HG02885 (cell line): ENCODE results near the gene DHX57.
A peak's percentile ranks its signal among the peaks of the same experiment; 100 is the strongest.

Source experiments
- ATAC-seq: cut with Tn5 transposase; IDR thresholded peaks from one replicate; pipeline ENCODE4 v1.9.1; 2021; ENCODE audit warnings: mild to moderate bottlenecking; ENCODE audit not compliant: unreplicated experiment, poor library complexity

DHX57 gene

DNA sequence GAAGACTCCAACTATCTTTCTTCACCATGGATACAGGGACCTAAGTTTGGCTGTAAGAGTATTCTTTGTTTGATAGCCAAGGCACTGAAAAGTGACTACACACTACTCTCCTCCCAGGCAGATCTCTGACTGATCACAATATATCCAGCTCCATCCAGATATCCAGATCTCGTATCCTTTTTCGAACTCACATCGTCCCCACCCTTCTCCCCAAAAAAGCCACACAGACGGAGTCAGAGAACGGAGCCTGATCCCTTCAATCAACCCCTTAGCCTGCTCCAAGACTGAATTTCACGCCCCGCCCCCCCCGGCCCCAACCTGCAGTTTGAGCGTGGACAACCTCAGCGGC is 533 bp downstream of the DHX57 start:
- no peak for ATAC-seq

- no peak for ATAC-seq
Measured at GRCh38 chr2:38873763-38874162, 2.0 kb downstream of the DHX57 start.

- ATAC-seq: no peak
Measured at GRCh38 chr2:38871432-38871831, 4.3 kb downstream of the DHX57 start.

- no peak for ATAC-seq
Measured at GRCh38 chr2:38866773-38867443, 8.8 kb downstream of the DHX57 start.

DNA sequence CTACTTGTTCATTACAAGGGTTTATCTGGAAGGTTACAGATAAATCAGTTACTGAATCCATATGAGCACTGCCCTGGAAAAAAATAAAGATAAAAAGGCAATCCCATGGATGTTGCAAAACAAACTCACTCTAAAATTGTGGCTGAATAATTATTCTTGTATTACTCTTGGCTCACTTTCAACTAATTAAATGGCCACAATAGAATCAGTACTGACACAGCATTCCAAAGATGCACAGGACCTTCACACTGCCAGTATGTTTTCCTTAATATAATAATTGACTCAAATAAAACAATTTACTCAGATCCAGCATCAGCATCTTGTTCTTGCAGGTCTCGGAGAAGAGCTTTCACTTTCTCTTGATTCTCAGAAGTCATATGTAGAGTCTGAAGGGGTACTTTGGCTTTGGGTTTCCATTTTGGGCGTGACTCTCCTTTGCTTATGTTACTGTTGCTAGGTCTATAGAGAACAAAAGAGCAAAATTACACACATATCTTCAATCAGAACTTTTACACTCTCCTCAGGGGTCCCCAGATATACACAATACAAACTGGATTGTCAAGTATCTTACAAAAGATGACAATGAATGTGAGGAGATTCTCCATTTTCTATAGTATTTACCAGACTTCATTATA is 12.6 kb downstream of the DHX57 start:
- no peak for ATAC-seq

- no peak for ATAC-seq
Measured at GRCh38 chr2:38862476-38862875, 13.3 kb downstream of the DHX57 start.

GRCh38 chr2:38856165-38856564 is 19.6 kb downstream of the DHX57 start:
- no peak for ATAC-seq

GRCh38 chr2:38850045-38850444 is 25.7 kb downstream of the DHX57 start:
- peak; percentile 95 for ATAC-seq

GRCh38 chr2:38836791-38837190 is 38.9 kb downstream of the DHX57 start:
- ATAC-seq: peak; percentile 29

GRCh38 chr2:38835990-38836389 is 39.7 kb downstream of the DHX57 start:
- ATAC-seq: peak; percentile 95

- no peak for ATAC-seq
Measured at GRCh38 chr2:38835015-38835601, 40.6 kb downstream of the DHX57 start.

DNA sequence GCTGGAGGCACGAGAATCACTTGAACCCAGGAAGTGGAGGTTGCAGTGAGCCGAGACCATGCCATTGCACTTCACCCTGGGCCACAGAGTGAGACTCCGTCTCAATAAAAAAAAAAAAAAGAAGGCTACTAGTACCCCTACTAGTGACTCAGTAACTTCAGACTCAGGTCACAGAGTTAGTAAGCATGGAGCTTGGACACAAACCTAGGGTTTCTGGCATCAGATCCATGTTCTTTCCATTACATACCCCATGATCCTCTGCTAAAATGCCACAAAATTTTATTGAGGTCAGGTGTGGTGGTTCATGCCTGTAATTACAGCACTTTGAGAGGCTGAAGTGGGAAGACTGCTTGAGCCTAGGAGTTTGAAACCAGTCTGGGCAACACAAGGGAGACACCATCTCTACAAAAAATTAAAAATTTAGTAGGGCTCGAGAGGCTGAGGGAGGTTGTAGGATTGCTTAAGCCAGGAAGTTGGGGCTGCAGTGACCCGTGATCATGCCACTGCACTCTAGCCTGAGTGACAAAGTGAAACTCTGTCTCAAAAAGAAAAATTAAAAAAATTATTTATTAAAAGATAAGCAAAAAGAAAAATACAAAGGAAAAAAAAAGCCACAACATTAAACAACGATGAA is 45.1 kb downstream of the DHX57 start:
- no peak for ATAC-seq

- ATAC-seq: no peak
Measured at GRCh38 chr2:38829971-38830370, 45.8 kb downstream of the DHX57 start.

- ATAC-seq: no peak
Measured at GRCh38 chr2:38828460-38828859, 47.3 kb downstream of the DHX57 start.

DNA sequence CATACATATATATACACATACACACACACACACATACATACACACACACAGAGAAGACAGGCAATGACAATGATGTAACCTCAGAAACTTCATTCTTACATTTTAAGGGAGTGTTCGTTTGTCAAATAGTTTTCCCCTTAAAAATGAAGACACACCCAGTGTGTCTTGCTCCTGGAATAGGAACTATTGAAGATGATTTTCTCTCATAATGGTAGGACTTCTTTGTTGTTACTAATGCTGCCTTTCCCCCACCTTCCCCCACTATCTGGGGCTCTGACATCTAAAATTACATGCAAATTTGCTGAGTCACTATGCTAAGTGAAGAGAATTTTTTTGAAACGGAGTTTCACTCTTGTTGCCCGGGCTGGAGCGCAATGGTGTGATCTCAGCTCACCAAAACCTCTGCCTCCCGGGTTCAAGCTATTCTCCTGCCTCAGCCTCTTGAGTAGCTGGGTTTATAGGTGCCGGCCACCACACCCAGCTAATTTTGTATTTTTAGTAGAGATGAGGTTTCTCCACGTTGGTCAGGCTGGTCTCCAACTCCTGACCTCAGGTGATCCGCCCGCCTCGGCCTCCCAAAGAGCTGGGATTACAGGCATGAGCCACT is 48.1 kb downstream of the DHX57 start:
- ATAC-seq: peak; percentile 56

DNA sequence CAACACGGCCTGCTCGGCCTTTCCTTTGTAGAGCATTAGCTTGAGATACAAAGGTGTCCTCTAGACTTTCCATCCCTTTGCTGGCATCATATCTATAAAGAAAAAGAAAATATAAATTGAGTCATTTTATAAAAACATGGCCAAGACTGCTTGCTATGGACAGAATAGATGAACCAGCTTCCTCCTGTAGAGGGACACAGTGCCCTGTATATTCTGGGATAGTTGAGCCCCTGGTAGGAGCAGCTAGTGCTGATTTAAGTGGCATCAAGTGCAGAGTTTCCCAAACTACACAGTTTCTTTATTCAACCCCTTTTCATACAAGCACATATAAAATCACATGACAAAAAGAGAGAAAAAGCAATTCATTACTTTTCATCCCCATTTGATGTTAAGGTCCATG is 49.8 kb downstream of the DHX57 start:
- no peak for ATAC-seq

GRCh38 chr2:38824906-38825305 is 50.8 kb downstream of the DHX57 start:
- ATAC-seq: no peak

DNA sequence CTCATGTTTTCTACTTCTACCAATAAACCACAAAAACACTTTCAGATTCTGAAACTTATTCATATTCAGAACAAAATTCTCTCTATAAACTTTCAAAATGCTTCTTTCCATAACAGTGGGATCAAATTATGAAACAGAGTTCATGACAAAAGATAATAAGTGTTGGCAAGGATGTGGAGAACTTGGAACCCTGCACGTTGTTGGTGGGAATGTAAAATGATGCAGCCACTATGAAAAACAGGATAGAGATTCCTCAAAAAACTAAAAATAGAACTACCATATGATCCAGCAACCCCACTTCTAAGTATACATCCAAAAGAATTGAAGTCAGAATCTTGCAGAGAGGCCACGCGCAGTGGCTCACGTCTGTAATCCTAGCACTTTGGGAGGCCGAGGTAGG is 52.3 kb downstream of the DHX57 start:
- ATAC-seq: no peak

- no peak for ATAC-seq
Measured at GRCh38 chr2:38818565-38818964, 57.2 kb downstream of the DHX57 start.

DNA sequence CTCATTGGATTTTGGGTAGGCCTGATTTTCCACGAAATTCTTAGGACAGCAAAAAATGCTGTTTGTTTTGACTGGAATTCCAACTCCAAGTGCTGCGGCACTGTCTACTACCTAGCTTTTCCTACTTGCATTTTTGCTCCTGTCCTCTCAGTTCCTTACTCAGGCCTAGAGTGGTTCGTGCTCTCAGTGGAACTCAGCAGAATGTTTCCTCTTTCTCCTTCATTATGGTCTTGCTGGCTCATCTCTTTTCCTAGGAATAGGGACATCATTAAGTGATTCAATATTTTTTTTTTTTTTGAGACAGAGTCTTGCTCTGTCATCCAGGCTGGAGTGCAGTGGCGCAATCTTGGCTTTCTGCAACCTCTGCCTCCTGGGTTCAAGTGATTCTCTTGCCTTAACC is 59.8 kb downstream of the DHX57 start:
- no peak for ATAC-seq

- ATAC-seq: no peak
Measured at GRCh38 chr2:38810488-38810887, 65.2 kb downstream of the DHX57 start.
